ENCODE measurements around the gene RBMS3. TPM values are rescaled to one million over a fixed set of nuclear protein-coding genes. Genes with fewer than 3 reads are reported as not detected.
A peak's percentile ranks its signal among the peaks of the same experiment; 100 is the strongest.

Gene RBMS3
- total RNA-seq, 1 experiment from 2014 or later = 8.7 TPM

DNA sequence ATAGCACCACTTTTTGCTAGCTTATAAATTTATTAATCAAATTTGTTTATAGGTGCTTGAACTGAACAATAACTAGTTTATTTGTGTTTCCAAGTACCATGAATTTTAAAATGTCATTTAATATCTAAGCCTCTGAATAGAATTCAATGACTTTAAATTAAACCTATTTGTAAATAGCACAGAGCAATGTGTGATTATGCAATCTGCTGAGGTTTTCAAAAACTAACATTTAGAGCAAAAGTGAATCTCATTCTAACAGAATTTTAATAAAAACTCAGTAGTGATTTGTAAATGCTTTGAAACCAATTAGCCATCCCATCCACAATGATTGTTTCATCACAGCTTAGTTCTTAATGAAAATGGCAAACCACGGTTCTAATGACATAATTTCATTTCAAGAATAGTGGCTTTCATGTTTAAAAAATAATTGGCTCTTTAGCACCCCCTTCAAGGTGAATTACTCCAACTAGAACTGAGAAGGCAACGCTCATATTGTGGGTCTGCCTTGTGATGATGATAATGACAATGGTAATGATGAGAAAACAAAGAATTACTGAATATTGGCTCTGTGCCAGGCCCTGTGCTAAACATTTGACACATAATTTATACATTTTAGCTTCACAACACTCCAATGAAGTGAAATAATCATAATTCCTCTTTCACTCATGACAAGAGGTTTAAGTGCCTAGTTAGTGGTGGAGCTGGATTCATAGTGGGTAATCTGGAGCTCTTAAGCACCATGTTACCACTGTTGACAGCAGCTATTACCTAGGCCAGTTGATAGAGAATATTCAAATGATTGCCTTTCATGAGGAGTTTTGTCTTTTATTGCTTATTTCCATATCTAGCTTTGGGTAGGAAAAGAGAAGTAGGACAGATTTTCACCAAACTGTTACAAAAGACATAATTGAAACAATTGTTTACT lies 145.7 kb downstream of the RBMS3 start (continued):
- TF ChIP-seq SOX15 (CRISPR knock-in tag; IDR thresholded peaks at IDR 0.05) = no peak
- TF ChIP-seq, protein P1, sequence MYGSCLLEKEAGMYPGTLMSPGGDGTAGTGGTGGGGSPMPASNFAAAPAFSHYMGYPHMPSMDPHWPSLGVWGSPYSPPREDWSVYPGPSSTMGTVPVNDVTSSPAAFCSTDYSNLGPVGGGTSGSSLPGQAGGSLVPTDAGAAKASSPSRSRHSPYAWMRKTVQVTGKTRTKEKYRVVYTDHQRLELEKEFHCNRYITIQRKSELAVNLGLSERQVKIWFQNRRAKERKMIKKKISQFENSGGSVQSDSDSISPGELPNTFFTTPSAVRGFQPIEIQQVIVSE (CRISPR knock-in tag; IDR thresholded peaks at IDR 0.05; ENCODE audit: borderline replicate concordance) = no peak

DNA sequence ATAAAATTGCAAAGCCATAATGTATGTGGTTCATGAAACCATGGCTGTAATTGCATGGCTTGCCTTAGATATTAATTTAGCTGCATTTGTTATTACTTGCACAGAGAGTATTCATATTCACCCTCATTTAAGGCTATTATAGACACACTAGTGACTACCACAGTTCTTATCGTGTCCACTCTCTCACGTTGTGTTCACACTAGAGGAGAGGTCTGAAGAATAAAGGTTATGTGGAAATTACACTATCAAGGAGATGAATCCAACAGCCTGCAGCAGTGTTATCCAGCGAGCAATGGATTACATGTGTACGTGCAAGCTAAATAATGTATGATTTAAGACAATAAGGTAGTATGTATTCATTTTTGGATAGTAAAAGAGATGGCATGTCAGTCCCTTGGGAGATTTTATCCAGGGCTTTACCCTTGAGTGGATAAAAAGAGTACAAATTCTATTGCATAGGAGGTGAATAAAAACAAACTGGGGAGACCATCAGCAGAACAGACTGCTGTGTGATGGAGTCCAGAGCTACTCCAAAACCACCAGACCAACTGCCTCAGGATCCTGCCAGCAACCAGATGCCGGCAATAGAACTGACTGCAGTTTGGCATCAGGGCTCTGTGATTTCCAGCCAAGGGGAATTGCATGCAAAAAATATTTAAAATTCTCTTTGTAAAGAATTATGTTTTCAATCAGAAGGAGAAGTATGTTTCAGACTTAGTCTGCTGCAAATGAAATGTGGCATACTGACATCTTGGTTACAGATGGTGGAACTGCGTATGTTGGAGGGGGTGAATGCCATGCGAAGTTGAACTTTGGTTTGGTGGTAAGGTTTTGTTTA lies 146.6 kb downstream of the RBMS3 start:
- Mint-ChIP-seq H3K9me3 (no peaks in the 10 kb centered on the region), H3K36me3 (no peaks in the 10 kb centered on the region), H3K27ac (peak overlapping the region; percentile 68; the same call in 1 of the 2 replicates), H3K27me3 (ENCODE audit: low read depth) (no peaks in the 10 kb centered on the region; the same call in 1 of the 2 replicates), H3K4me3 (no peak overlapping the region), H3K4me1 (peaks cover 22% of the 10 kb centered on the region)
- ChIA-PET POLR2A (interaction anchor here (0.6 kb wide), 1 partner anchor 421 kb away, joined by 3 read pairs; no protein-coding TSS in a partner anchor), CTCF (no interaction called here)
- ATAC-seq (no peak), DNase-seq (ENCODE audit: low spot score) (no peak)
- TF ChIP-seq, protein P2, sequence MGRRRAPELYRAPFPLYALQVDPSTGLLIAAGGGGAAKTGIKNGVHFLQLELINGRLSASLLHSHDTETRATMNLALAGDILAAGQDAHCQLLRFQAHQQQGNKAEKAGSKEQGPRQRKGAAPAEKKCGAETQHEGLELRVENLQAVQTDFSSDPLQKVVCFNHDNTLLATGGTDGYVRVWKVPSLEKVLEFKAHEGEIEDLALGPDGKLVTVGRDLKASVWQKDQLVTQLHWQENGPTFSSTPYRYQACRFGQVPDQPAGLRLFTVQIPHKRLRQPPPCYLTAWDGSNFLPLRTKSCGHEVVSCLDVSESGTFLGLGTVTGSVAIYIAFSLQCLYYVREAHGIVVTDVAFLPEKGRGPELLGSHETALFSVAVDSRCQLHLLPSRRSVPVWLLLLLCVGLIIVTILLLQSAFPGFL (CRISPR knock-in tag; IDR thresholded peaks at IDR 0.05; ENCODE audit: borderline replicate concordance) = no peak
- TF ChIP-seq, protein P3, sequence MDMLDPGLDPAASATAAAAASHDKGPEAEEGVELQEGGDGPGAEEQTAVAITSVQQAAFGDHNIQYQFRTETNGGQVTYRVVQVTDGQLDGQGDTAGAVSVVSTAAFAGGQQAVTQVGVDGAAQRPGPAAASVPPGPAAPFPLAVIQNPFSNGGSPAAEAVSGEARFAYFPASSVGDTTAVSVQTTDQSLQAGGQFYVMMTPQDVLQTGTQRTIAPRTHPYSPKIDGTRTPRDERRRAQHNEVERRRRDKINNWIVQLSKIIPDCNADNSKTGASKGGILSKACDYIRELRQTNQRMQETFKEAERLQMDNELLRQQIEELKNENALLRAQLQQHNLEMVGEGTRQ (CRISPR knock-in tag; IDR thresholded peaks at IDR 0.05) = no peak
- TF ChIP-seq RORB (CRISPR knock-in tag; IDR thresholded peaks at IDR 0.05) (no peak), NR2C2 (CRISPR knock-in tag; IDR thresholded peaks at IDR 0.05) (no peak), ATF1 (CRISPR knock-in tag; IDR thresholded peaks at IDR 0.05) (no peak), CREM (CRISPR knock-in tag; IDR thresholded peaks at IDR 0.05) (no peak), IRF2 (CRISPR knock-in tag; IDR thresholded peaks at IDR 0.05; ENCODE audit: borderline replicate concordance, low read depth) (no peak), NFYB (CRISPR knock-in tag; conservative IDR thresholded peaks at IDR 0.05; ENCODE audit: low read depth) (no peak), ELF4 (CRISPR knock-in tag; IDR thresholded peaks at IDR 0.05; ENCODE audit: low read depth) (no peak), GRHL2 (CRISPR knock-in tag; IDR thresholded peaks at IDR 0.05; ENCODE audit: insufficient replicate concordance, severe bottlenecking) (no peak), MXD4 (CRISPR knock-in tag; IDR thresholded peaks at IDR 0.05; ENCODE audit: borderline replicate concordance) (no peak), NR1H2 (CRISPR knock-in tag; IDR thresholded peaks at IDR 0.05) (no peak), RELA (CRISPR knock-in tag; IDR thresholded peaks at IDR 0.05; ENCODE audit: borderline replicate concordance) (no peak)
- TF ChIP-seq, protein P4, sequence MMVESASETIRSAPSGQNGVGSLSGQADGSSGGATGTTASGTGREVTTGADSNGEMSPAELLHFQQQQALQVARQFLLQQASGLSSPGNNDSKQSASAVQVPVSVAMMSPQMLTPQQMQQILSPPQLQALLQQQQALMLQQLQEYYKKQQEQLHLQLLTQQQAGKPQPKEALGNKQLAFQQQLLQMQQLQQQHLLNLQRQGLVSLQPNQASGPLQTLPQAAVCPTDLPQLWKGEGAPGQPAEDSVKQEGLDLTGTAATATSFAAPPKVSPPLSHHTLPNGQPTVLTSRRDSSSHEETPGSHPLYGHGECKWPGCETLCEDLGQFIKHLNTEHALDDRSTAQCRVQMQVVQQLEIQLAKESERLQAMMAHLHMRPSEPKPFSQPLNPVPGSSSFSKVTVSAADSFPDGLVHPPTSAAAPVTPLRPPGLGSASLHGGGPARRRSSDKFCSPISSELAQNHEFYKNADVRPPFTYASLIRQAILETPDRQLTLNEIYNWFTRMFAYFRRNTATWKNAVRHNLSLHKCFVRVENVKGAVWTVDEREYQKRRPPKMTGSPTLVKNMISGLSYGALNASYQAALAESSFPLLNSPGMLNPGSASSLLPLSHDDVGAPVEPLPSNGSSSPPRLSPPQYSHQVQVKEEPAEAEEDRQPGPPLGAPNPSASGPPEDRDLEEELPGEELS (CRISPR knock-in tag; IDR thresholded peaks at IDR 0.05) = no peak
- TF ChIP-seq, protein P5, sequence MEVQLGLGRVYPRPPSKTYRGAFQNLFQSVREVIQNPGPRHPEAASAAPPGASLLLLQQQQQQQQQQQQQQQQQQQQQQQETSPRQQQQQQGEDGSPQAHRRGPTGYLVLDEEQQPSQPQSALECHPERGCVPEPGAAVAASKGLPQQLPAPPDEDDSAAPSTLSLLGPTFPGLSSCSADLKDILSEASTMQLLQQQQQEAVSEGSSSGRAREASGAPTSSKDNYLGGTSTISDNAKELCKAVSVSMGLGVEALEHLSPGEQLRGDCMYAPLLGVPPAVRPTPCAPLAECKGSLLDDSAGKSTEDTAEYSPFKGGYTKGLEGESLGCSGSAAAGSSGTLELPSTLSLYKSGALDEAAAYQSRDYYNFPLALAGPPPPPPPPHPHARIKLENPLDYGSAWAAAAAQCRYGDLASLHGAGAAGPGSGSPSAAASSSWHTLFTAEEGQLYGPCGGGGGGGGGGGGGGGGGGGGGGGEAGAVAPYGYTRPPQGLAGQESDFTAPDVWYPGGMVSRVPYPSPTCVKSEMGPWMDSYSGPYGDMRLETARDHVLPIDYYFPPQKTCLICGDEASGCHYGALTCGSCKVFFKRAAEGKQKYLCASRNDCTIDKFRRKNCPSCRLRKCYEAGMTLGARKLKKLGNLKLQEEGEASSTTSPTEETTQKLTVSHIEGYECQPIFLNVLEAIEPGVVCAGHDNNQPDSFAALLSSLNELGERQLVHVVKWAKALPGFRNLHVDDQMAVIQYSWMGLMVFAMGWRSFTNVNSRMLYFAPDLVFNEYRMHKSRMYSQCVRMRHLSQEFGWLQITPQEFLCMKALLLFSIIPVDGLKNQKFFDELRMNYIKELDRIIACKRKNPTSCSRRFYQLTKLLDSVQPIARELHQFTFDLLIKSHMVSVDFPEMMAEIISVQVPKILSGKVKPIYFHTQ (CRISPR knock-in tag; IDR thresholded peaks at IDR 0.05) = no peak
- TF ChIP-seq, protein P6, sequence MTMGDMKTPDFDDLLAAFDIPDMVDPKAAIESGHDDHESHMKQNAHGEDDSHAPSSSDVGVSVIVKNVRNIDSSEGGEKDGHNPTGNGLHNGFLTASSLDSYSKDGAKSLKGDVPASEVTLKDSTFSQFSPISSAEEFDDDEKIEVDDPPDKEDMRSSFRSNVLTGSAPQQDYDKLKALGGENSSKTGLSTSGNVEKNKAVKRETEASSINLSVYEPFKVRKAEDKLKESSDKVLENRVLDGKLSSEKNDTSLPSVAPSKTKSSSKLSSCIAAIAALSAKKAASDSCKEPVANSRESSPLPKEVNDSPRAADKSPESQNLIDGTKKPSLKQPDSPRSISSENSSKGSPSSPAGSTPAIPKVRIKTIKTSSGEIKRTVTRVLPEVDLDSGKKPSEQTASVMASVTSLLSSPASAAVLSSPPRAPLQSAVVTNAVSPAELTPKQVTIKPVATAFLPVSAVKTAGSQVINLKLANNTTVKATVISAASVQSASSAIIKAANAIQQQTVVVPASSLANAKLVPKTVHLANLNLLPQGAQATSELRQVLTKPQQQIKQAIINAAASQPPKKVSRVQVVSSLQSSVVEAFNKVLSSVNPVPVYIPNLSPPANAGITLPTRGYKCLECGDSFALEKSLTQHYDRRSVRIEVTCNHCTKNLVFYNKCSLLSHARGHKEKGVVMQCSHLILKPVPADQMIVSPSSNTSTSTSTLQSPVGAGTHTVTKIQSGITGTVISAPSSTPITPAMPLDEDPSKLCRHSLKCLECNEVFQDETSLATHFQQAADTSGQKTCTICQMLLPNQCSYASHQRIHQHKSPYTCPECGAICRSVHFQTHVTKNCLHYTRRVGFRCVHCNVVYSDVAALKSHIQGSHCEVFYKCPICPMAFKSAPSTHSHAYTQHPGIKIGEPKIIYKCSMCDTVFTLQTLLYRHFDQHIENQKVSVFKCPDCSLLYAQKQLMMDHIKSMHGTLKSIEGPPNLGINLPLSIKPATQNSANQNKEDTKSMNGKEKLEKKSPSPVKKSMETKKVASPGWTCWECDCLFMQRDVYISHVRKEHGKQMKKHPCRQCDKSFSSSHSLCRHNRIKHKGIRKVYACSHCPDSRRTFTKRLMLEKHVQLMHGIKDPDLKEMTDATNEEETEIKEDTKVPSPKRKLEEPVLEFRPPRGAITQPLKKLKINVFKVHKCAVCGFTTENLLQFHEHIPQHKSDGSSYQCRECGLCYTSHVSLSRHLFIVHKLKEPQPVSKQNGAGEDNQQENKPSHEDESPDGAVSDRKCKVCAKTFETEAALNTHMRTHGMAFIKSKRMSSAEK (CRISPR knock-in tag; IDR thresholded peaks at IDR 0.05; ENCODE audit: borderline replicate concordance) = no peak
- TF ChIP-seq, protein P1 (CRISPR knock-in tag; IDR thresholded peaks at IDR 0.05; ENCODE audit: borderline replicate concordance) = no peak
- TF ChIP-seq, protein P7, sequence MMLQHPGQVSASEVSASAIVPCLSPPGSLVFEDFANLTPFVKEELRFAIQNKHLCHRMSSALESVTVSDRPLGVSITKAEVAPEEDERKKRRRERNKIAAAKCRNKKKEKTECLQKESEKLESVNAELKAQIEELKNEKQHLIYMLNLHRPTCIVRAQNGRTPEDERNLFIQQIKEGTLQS (CRISPR knock-in tag; conservative IDR thresholded peaks at IDR 0.05) = no peak

Data from WTC11 (cell line).